ENCODE measurements around the gene AIF1. TPM values are rescaled to one million over a fixed set of nuclear protein-coding genes. Genes with fewer than 3 reads are reported as not detected.

AIF1 gene
- total RNA-seq, 4 donors from 2014 or later: 1.5 to 25.6 (median 14.5) TPM

DNA sequence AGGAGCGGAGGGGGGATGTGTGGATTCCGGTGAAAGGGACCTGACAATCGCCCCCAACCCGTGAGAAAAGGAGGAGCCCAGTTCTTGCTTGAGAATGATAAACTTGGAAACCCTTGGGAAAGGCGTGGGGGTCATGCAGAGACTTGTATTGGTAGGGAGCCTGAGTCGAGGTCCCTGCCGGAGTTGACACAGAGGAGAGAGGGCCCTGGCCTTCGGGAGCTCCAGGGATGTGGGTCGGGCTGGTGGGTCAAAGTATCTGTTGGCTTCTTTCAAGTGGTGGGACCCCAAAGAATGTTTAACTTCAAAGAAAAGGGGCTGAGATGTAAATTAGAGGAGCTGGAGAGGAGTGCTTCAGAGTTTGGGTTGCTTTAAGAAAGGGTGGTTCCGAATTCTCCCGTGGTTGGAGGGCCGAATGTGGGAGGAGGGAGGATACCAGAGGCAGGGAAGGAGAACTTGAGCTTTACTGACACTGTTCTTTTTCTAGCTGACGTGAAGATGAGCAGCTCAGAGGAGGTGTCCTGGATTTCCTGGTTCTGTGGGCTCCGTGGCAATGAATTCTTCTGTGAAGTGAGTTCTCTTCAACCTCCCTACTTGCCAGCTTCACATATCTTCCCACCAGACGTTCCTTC, 51.4 kb downstream of the AIF1 start:
- Histone ChIP-seq H3K4me3 (peak overlapping the region; percentile 91 to 93), H3K27me3 (no peaks in the 10 kb centered on the region), H3K36me3 (no peaks in the 10 kb centered on the region), H3K27ac (peak overlapping the region; percentile 91 to 97), H3K4me1 (peaks cover 8 to 16% of the 10 kb centered on the region in 2 donors), H3K9me3 (no peaks in the 10 kb centered on the region)
- intact Hi-C loops (cut with DNase I; ENCODE audit: low total_unique reads): no loop called here
- DNase-seq: no peak
- TF ChIP-seq POLR2A (IDR thresholded peaks at IDR 0.05): no peak
- TF ChIP-seq, protein P1, sequence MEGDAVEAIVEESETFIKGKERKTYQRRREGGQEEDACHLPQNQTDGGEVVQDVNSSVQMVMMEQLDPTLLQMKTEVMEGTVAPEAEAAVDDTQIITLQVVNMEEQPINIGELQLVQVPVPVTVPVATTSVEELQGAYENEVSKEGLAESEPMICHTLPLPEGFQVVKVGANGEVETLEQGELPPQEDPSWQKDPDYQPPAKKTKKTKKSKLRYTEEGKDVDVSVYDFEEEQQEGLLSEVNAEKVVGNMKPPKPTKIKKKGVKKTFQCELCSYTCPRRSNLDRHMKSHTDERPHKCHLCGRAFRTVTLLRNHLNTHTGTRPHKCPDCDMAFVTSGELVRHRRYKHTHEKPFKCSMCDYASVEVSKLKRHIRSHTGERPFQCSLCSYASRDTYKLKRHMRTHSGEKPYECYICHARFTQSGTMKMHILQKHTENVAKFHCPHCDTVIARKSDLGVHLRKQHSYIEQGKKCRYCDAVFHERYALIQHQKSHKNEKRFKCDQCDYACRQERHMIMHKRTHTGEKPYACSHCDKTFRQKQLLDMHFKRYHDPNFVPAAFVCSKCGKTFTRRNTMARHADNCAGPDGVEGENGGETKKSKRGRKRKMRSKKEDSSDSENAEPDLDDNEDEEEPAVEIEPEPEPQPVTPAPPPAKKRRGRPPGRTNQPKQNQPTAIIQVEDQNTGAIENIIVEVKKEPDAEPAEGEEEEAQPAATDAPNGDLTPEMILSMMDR (IDR thresholded peaks at IDR 0.05): no peak

Small RNA genes within 50 kb of the gene (microRNA-seq; reads per million reads assigned to microRNA genes)
- not detected for gene MIR6832 (ENCODE audit: borderline microRNAs expressed, borderline replicate concordance)

Small RNA genes within 50 kb of the gene (small RNA-seq; reads per million reads assigned to genes)
- gene MIR6832 (not detected), gene RF00019 (not detected), gene SNORA38 (2.8 reads per million, percentile 80 among the genes with 10 or more reads in this experiment), gene UQCRHP1 (not detected)

Other genes starting within 250 kb of the AIF1 start
- gene MICA, start 211.6 kb upstream of the AIF1 start, total RNA-seq: 10 to 100 TPM in 3 of 4 donors, 1 to 10 TPM in 1; 9.1 to 31.7 (median 17.2) TPM
- 1 to 10 TPM; 1.9 to 4.8 (median 2.9) TPM for gene MICB, start 117.1 kb upstream of the AIF1 start, total RNA-seq
- not detected for gene MCCD1, start 86.3 kb upstream of the AIF1 start, total RNA-seq
- gene DDX39B, start 73.2 kb upstream of the AIF1 start, total RNA-seq: 100 to 1,000 TPM; 119 to 429 (median 282) TPM
- 1 to 10 TPM in 2 of 4 donors, not detected in 2; 1.2 to 1.6 TPM for gene ATP6V1G2, start 68.6 kb upstream of the AIF1 start, total RNA-seq
- 10 to 100 TPM; 19.7 to 38.5 (median 20.8) TPM for gene NFKBIL1, start 67.6 kb upstream of the AIF1 start, total RNA-seq
- gene LTA, start 42.9 kb upstream of the AIF1 start, total RNA-seq: under 1 TPM in 1 of 4 donors, not detected in 3; 0.30 TPM
- 1 to 10 TPM in 1 of 4 donors, not detected in 3; 1.3 TPM for gene TNF, start 39.7 kb upstream of the AIF1 start, total RNA-seq
- 1 to 10 TPM in 1 of 4 donors, not detected in 3; 1.5 TPM for gene LTB, start 32.8 kb upstream of the AIF1 start, total RNA-seq
- 100 to 1,000 TPM in 1 of 4 donors, 1 to 10 TPM in 2, not detected in 1; 2.6 to 229 (median 3.2) TPM for gene LST1, start 29.0 kb upstream of the AIF1 start, total RNA-seq
- gene NCR3, start 22.2 kb upstream of the AIF1 start, total RNA-seq: not detected
- gene PRRC2A, start 5.5 kb downstream of the AIF1 start, total RNA-seq: 100 to 1,000 TPM in 1 of 4 donors, 10 to 100 TPM in 3; 35.4 to 218 (median 48.0) TPM
- gene BAG6, start 37.4 kb downstream of the AIF1 start, total RNA-seq: 100 to 1,000 TPM in 3 of 4 donors, 10 to 100 TPM in 1; 92.2 to 233 (median 139) TPM
- gene APOM, start 40.7 kb downstream of the AIF1 start, total RNA-seq: 1 to 10 TPM in 3 of 4 donors, not detected in 1; 1.9 to 2.9 (median 2.6) TPM
- gene C6orf47, start 45.5 kb downstream of the AIF1 start, total RNA-seq: 10 to 100 TPM in 3 of 4 donors, 1 to 10 TPM in 1; 6.2 to 31.9 (median 24.6) TPM
- gene GPANK1, start 49.8 kb downstream of the AIF1 start, total RNA-seq: 10 to 100 TPM in 3 of 4 donors, 1 to 10 TPM in 1; 5.1 to 25.6 (median 15.4) TPM
- 100 to 1,000 TPM in 3 of 4 donors, 10 to 100 TPM in 1; 67.5 to 157 (median 107) TPM for gene CSNK2B, start 50.8 kb downstream of the AIF1 start, total RNA-seq
- 10 to 100 TPM in 1 of 4 donors, 1 to 10 TPM in 3; 1.0 to 27.4 (median 4.3) TPM for gene LY6G5B, start 54.7 kb downstream of the AIF1 start, total RNA-seq
- 1 to 10 TPM in 3 of 4 donors, not detected in 1; 1.0 to 4.4 (median 3.8) TPM for gene LY6G5C, start 65.8 kb downstream of the AIF1 start, total RNA-seq
- gene ABHD16A, start 88.1 kb downstream of the AIF1 start, total RNA-seq: 10 to 100 TPM; 25.9 to 50.9 (median 37.9) TPM
- gene LY6G6F, start 91.6 kb downstream of the AIF1 start, total RNA-seq: not detected
- gene LY6G6D, start 100.1 kb downstream of the AIF1 start, total RNA-seq: 1 to 10 TPM in 1 of 4 donors, not detected in 3; 2.0 TPM
- 1 to 10 TPM in 1 of 4 donors, not detected in 3; 1.4 TPM for gene LY6G6C, start 106.5 kb downstream of the AIF1 start, total RNA-seq
- under 1 TPM in 1 of 4 donors, not detected in 3; 0.49 TPM for gene MPIG6B, start 108.1 kb downstream of the AIF1 start, total RNA-seq
- gene DDAH2, start 114.1 kb downstream of the AIF1 start, total RNA-seq: 100 to 1,000 TPM in 3 of 4 donors, 10 to 100 TPM in 1; 97.6 to 240 (median 158) TPM
- gene CLIC1, start 121.3 kb downstream of the AIF1 start, total RNA-seq: 100 to 1,000 TPM; 173 to 328 (median 216) TPM
- gene MSH5, start 124.8 kb downstream of the AIF1 start, total RNA-seq: 10 to 100 TPM in 3 of 4 donors, not detected in 1; 16.7 to 41.5 (median 22.1) TPM
- gene SAPCD1, start 147.4 kb downstream of the AIF1 start, total RNA-seq: 1 to 10 TPM in 2 of 4 donors, not detected in 2; 1.7 to 4.4 TPM
- 10 to 100 TPM in 1 of 4 donors, 1 to 10 TPM in 2, under 1 TPM in 1; 0.88 to 24.1 (median 3.1) TPM for gene VWA7, start 162.1 kb downstream of the AIF1 start, total RNA-seq
- 100 to 1,000 TPM in 1 of 4 donors, 10 to 100 TPM in 3; 35.6 to 118 (median 53.4) TPM for gene VARS1, start 180.5 kb downstream of the AIF1 start, total RNA-seq
- gene LSM2, start 191.7 kb downstream of the AIF1 start, total RNA-seq: 100 to 1,000 TPM in 1 of 4 donors, 10 to 100 TPM in 3; 37.1 to 119 (median 58.7) TPM
- gene HSPA1L, start 200.0 kb downstream of the AIF1 start, total RNA-seq: 1 to 10 TPM in 3 of 4 donors, under 1 TPM in 1; 0.59 to 4.6 (median 2.3) TPM
- 100 to 1,000 TPM in 3 of 4 donors, 10 to 100 TPM in 1; 98.8 to 261 (median 170) TPM for gene HSPA1A, start 200.3 kb downstream of the AIF1 start, total RNA-seq
- 100 to 1,000 TPM in 2 of 4 donors, 10 to 100 TPM in 2; 40.3 to 268 (median 152) TPM for gene HSPA1B, start 212.5 kb downstream of the AIF1 start, total RNA-seq
- 10 to 100 TPM; 20.5 to 28.4 (median 23.4) TPM for gene NEU1, start 247.6 kb downstream of the AIF1 start, total RNA-seq